Prostate gland (tissue), 2 donors: Measurements from ENCODE around the gene SGCB.

Experiments
- CTCF ChIP-seq, 4 experiments: fragments of 200-600 bp in 2 of 4; fragments of 450-650 bp in 2 of 4; sonication (generic) in 2 of 4; IDR thresholded peaks; 1 replicate in 3 of 4; 2 replicates in 1 of 4; pipeline ENCODE4 v1.5.1; 2016 to 2019; ENCODE audit warnings: antibody characterized with exemption in 4 of 4, mild to moderate bottlenecking in 2 of 4, moderate library complexity in 2 of 4
- POLR2AphosphoS5 ChIP-seq: sonication (generic); formaldehyde crosslinking; IDR thresholded peaks from one replicate; pipeline ENCODE4 v1.6.1; 2017; ENCODE audit warnings: antibody characterized with exemption

- TF ChIP-seq CTCF (IDR thresholded peaks at IDR 0.05) (no peak), POLR2AphosphoS5 (no peak)
These were observed 1.1 kb downstream of the SGCB start for GRCh38 chr4:52036886-52037530.
